CD14-positive monocyte (primary cell): ENCODE measurements around the gene CBR4. TPM values are rescaled to one million over a fixed set of nuclear protein-coding genes. Genes with fewer than 3 reads are reported as not detected.

ENCODE experiments used
- DNase-seq, 3 donors: peaks; one replicate each; pipeline ENCODE4 v3.0.0-alpha.2; 2011 to 2022
- H2AFZ ChIP-seq: 2 replicates; pipeline ENCODE4 v1.6.0; 2012; ENCODE audit warnings: mild to moderate bottlenecking, low read depth, low read length, inconsistent platforms; ENCODE audit not compliant: insufficient read depth, poor library complexity, severe bottlenecking
- H3K27ac ChIP-seq, 2 donors: 1 replicate in 1 of 2; 2 replicates in 1 of 2; pipeline ENCODE4 v1.5.1; 2012 to 2013; ENCODE audit warnings: low read length in 2 of 2, control low read depth in 1 of 2, inconsistent platforms in 1 of 2, low read depth in 1 of 2, mild to moderate bottlenecking in 1 of 2
- H3K27me3 ChIP-seq, 2 donors: one replicate each; pipeline versions ENCODE4 v1.6.0 to v1.6.1; 2011 to 2013; ENCODE audit warnings: low read length in 2 of 2; ENCODE audit not compliant: control insufficient read depth in 2 of 2, insufficient read depth in 2 of 2
- H3K36me3 ChIP-seq, 2 donors: replicated peaks in 1 of 2; 1 replicate in 1 of 2; 2 replicates in 1 of 2; pipeline versions ENCODE4 v1.5.1 to v1.6.1; 2012 to 2013; ENCODE audit warnings: low read length in 2 of 2, control low read depth in 1 of 2, inconsistent platforms in 1 of 2, mild to moderate bottlenecking in 1 of 2; ENCODE audit not compliant: insufficient read depth in 2 of 2, control insufficient read depth in 1 of 2
- H3K4me1 ChIP-seq, 2 donors: 1 replicate in 1 of 2; 2 replicates in 1 of 2; pipeline versions ENCODE4 v1.5.1 to v1.6.1; 2012 to 2013; ENCODE audit warnings: low read length in 2 of 2, control low read depth in 1 of 2, inconsistent platforms in 1 of 2, mild to moderate bottlenecking in 1 of 2, moderate library complexity in 1 of 2; ENCODE audit not compliant: insufficient read depth in 2 of 2, control insufficient read depth in 1 of 2
- H3K4me2 ChIP-seq: replicated peaks from 2 replicates; pipeline ENCODE3; 2012; ENCODE audit warnings: low read length, moderate library complexity, mild to moderate bottlenecking; ENCODE audit not compliant: poor library complexity, severe bottlenecking; ENCODE audit errors: extremely low read depth
- H3K4me3 ChIP-seq, 3 experiments: fragments of 200-600 bp in 1 of 3; sonication (generic) in 1 of 3; replicated peaks in 1 of 3; 1 replicate in 2 of 3; 2 replicates in 1 of 3; pipeline ENCODE4 v1.5.1; 2011 to 2013; ENCODE audit warnings: low read length in 3 of 3, mild to moderate bottlenecking in 3 of 3, control low read depth in 2 of 3, low read depth in 2 of 3, inconsistent platforms in 1 of 3, moderate library complexity in 1 of 3
- H3K79me2 ChIP-seq: 2 replicates; pipeline ENCODE4 v1.6.0; 2012; ENCODE audit warnings: mild to moderate bottlenecking, control low read depth, inconsistent platforms, low read length, moderate library complexity; ENCODE audit not compliant: insufficient read depth
- H3K9ac ChIP-seq: 2 replicates; pipeline ENCODE4 v1.6.0; 2017; ENCODE audit warnings: low read length, mild to moderate bottlenecking; ENCODE audit not compliant: insufficient read depth, poor library complexity, severe bottlenecking
- H3K9me3 ChIP-seq, 2 donors: replicated peaks in 1 of 2; 1 replicate in 1 of 2; 2 replicates in 1 of 2; pipeline versions ENCODE4 v1.5.1 to v1.6.1; 2012 to 2013; ENCODE audit warnings: low read length in 2 of 2, control low read depth in 1 of 2; ENCODE audit not compliant: control insufficient read depth in 1 of 2, insufficient read depth in 1 of 2
- H4K20me1 ChIP-seq: 2 replicates; pipeline ENCODE4 v1.6.0; 2012; ENCODE audit warnings: mild to moderate bottlenecking, low read length, control low read depth, moderate library complexity; ENCODE audit not compliant: insufficient read depth
- H3K27ac Mint-ChIP-seq, 7 donors: one replicate each; pipeline ENCODE4 v1.8.0; 2020; ENCODE audit warnings: mild to moderate bottlenecking in 7 of 7, mixed read lengths in 7 of 7, moderate library complexity in 6 of 7, inconsistent platforms in 2 of 7
- H3K27me3 Mint-ChIP-seq, 3 donors: one replicate each; pipeline ENCODE4 v1.8.0; 2021 to 2022; ENCODE audit warnings: low read depth in 3 of 3, mild to moderate bottlenecking in 3 of 3, mixed read lengths in 3 of 3, moderate library complexity in 3 of 3, inconsistent platforms in 1 of 3
- H3K36me3 Mint-ChIP-seq, 2 donors: one replicate each; pipeline ENCODE4 v1.8.0; 2020; ENCODE audit warnings: mixed read lengths in 2 of 2, inconsistent platforms in 1 of 2, mild to moderate bottlenecking in 1 of 2
- H3K4me1 Mint-ChIP-seq: one replicate; pipeline ENCODE4 v1.8.0; 2020; ENCODE audit warnings: mild to moderate bottlenecking, mixed read lengths
- H3K4me3 Mint-ChIP-seq, 2 donors: one replicate each; pipeline ENCODE4 v1.8.0; 2020; ENCODE audit warnings: mild to moderate bottlenecking in 2 of 2, mixed read lengths in 2 of 2, moderate library complexity in 1 of 2
- H3K9me3 Mint-ChIP-seq, 7 donors: one replicate each; pipeline ENCODE4 v1.8.0; 2020 to 2022; ENCODE audit warnings: mixed read lengths in 7 of 7, mild to moderate bottlenecking in 6 of 7, moderate library complexity in 6 of 7, inconsistent platforms in 2 of 7
- CTCF ChIP-seq: fragments of 200-600 bp; IDR thresholded peaks from one replicate; pipeline ENCODE4 v1.8.0; 2022; ENCODE audit warnings: antibody characterized with exemption, mild to moderate bottlenecking
- WGBS: methylation state at CpG from one replicate; pipeline ENCODE4 v1.1.5; 2013; ENCODE audit warnings: missing lambda C conversion rate; ENCODE audit not compliant: insufficient coverage; 5-methylcytosine and 5-hydroxymethylcytosine counted together
- intact Hi-C, 2 donors: fragments of 100-400 bp; cut with micrococcal nuclease; formaldehyde crosslinking; loops; one replicate each; pipeline versions ENCODE4 v1.15.0 to v1.15.1; 2023
- polyA plus RNA-seq, 3 donors: library from polyadenylated mRNA; depleted of rRNA in 1 of 3; unstranded in 2 of 3; stranded (reverse) in 1 of 3; fragments of 300-500 nt in 2 of 3; fragments of >200 nt in 1 of 3; fragmentation: Illumina TruSeq in 2 of 3; gene quantifications; 1 replicate in 2 of 3; 2 replicates in 1 of 3; pipeline ENCODE4 v1.2.3, GENCODE V29; 2012 to 2021

Gene CBR4
- polyA plus RNA-seq, 3 donors = 2.8 to 4.2 (median 4.1) TPM

DNA sequence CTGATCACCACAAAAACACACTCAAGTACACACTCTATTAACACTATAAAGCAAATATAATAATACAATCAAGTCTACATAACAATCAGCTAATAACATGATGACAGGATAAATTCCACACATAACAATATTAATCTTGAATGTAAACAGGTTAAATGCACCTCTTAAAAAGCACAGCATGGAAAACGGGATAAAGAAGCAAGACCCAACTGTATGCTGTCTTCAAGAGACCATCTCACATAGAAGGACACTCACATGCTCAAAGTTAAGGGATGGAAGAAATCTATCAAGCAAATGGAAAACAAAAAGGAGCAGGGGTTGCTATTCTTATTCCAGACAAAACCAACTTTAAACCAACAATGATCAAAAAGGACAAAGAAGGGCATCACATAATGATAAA, 28.1 kb downstream of the CBR4 start:
- no CpG with 5 or more reads among the region's 1 CpG for WGBS
- no peak overlapping the region for H3K9ac ChIP-seq
- H3K27ac ChIP-seq = no peak overlapping the region
- no peaks in the 10 kb centered on the region for H3K4me1 ChIP-seq
- H3K27me3 Mint-ChIP-seq = no peaks in the 10 kb centered on the region
- H2AFZ ChIP-seq = no peak overlapping the region
- no peaks in the 10 kb centered on the region for H4K20me1 ChIP-seq
- no peaks in the 10 kb centered on the region for H3K27me3 ChIP-seq
- no peak overlapping the region for H3K27ac Mint-ChIP-seq
- peaks cover 16 to 36% (median 24%) of the 10 kb centered on the region in 7 donors for H3K9me3 Mint-ChIP-seq
- H3K36me3 ChIP-seq = peaks cover 13 to 94% of the 10 kb centered on the region in 2 donors
- TF ChIP-seq CTCF = no peak
- no peak overlapping the region for H3K4me3 Mint-ChIP-seq
- H3K9me3 ChIP-seq = peaks cover 23 to 30% of the 10 kb centered on the region in 2 donors
- intact Hi-C loops = no loop called here
- no peak overlapping the region for H3K4me2 ChIP-seq
- H3K4me3 ChIP-seq = no peak overlapping the region
- H3K79me2 ChIP-seq = no peaks in the 10 kb centered on the region
- H3K4me1 Mint-ChIP-seq = no peaks in the 10 kb centered on the region
- H3K36me3 Mint-ChIP-seq = peaks cover 52 to 70% of the 10 kb centered on the region in 2 donors
- DNase-seq = no peak

DNA sequence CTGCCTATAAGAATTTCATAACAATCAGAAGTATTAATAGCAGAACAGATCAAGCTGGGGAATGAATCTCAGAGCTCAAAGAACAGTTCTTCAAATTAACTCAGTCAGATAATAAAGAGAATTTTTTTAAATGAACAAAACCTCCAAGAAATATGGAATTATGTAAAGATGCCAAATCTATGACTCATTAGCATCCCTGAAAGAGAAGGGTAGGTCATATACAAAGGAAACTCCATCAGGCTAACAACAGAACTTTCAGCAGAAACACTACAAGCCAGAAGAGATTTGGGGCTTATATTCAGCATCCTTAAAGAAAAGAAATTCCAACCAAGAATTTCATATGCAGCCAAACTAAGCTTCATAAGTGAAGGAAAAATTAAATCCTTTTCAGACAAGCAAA, 28.6 kb downstream of the CBR4 start:
- Histone ChIP-seq H2AFZ (no peak overlapping the region), H3K4me3 (no peak overlapping the region), H3K9me3 (peaks cover 23 to 30% of the 10 kb centered on the region in 2 donors), H3K4me2 (no peak overlapping the region), H3K9ac (no peak overlapping the region), H3K4me1 (no peaks in the 10 kb centered on the region), H4K20me1 (no peaks in the 10 kb centered on the region), H3K79me2 (no peaks in the 10 kb centered on the region), H3K27me3 (no peaks in the 10 kb centered on the region), H3K27ac (no peak overlapping the region), H3K36me3 (peaks cover 16 to 97% of the 10 kb centered on the region in 2 donors)
- Mint-ChIP-seq H3K4me3 (no peak overlapping the region), H3K36me3 (peaks cover 52 to 68% of the 10 kb centered on the region in 2 donors), H3K27me3 (no peaks in the 10 kb centered on the region), H3K4me1 (no peaks in the 10 kb centered on the region), H3K9me3 (peaks cover 16 to 36% (median 24%) of the 10 kb centered on the region in 7 donors), H3K27ac (no peak overlapping the region)
- intact Hi-C loops = no loop called here
- DNase-seq = no peak
- TF ChIP-seq CTCF = no peak
